ENCODE results near the gene ARRDC2. TPM values are rescaled to one million over a fixed set of nuclear protein-coding genes. Genes with fewer than 3 reads are reported as not detected.

The ARRDC2 gene
- total RNA-seq, 1 experiment from 2014 or later, result 15.5 TPM

- Histone ChIP-seq H3F3A (ENCODE audit: insufficient read depth, low read depth) (peaks cover 22% of the 10 kb centered on the region; the same call in 1 of the 2 replicates), H3K9me2 (ENCODE audit: insufficient read depth) (no peaks in the 10 kb centered on the region), H3K4me2 (no peak overlapping the region), H2AFZ (no peak overlapping the region), H3K79me2 (ENCODE audit: low read depth) (no peaks in the 10 kb centered on the region), H3K9me3 (ENCODE audit: insufficient read depth, low read depth) (no peaks in the 10 kb centered on the region), H3K4me3 (no peak overlapping the region), H3K36me3 (ENCODE audit: low read depth) (no peaks in the 10 kb centered on the region), H3K27ac (no peak overlapping the region), H3K4me1 (replicated peaks; ENCODE audit: insufficient read depth) (no peaks in the 10 kb centered on the region), H4K20me1 (ENCODE audit: insufficient read depth) (no peaks in the 10 kb centered on the region; the same call in 1 of the 2 replicates), H3K27me3 (ENCODE audit: insufficient read depth, low read depth) (no peaks in the 10 kb centered on the region)
- POLR2A ChIA-PET (ENCODE audit: unreplicated experiment), result no interaction called here
- BruUV-seq (replicated peaks), result no TSS peak
- no peak for DNase-seq
- no peak for TF ChIP-seq EZH2 (IDR thresholded peaks at IDR 0.05; ENCODE audit: low read depth)
- TF ChIP-seq, protein P1, sequence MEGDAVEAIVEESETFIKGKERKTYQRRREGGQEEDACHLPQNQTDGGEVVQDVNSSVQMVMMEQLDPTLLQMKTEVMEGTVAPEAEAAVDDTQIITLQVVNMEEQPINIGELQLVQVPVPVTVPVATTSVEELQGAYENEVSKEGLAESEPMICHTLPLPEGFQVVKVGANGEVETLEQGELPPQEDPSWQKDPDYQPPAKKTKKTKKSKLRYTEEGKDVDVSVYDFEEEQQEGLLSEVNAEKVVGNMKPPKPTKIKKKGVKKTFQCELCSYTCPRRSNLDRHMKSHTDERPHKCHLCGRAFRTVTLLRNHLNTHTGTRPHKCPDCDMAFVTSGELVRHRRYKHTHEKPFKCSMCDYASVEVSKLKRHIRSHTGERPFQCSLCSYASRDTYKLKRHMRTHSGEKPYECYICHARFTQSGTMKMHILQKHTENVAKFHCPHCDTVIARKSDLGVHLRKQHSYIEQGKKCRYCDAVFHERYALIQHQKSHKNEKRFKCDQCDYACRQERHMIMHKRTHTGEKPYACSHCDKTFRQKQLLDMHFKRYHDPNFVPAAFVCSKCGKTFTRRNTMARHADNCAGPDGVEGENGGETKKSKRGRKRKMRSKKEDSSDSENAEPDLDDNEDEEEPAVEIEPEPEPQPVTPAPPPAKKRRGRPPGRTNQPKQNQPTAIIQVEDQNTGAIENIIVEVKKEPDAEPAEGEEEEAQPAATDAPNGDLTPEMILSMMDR (conservative IDR thresholded peaks at IDR 0.05), result no peak
- CTCF ChIA-PET, result interaction anchor here (0.6 kb wide), 1 partner anchor 339 kb away, joined by 9 read pairs; no protein-coding TSS in a partner anchor
- intact Hi-C loops (cut with micrococcal nuclease; ENCODE audit: unreplicated experiment), result no loop called here
Measured at GRCh38 chr19:17988161-17988560, 19.8 kb upstream of the ARRDC2 start.

DNA sequence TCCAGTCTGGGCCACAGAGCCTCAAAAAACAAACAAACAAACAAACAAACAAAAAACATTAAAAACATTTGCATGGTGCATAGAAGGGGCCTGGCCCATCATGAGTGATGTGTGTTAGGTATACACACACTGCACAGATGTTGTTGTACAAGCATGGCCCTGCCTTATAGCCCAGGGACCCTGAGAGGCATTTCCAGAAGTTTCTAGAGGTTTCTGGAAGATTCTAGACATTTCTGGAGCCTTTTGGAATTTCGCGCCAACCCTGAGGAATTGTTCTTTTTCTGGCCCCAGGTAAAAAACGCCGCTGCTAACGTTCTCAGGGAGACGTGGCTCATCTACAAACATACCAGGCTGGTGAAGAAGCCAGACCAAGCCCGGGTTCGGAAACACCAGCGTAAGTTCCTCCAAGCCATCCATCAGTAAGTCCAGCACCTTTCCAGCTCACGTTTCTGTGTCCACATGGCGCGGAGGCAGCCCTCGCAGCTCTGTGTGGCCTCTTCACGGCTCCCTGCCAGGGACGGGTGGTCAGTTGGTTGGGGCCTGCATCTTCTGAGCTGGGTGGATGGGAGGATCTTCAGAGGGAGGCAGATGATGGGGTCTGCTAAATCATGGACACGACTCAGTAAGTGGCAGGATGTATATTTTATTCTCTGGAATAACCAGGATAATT is 18.4 kb upstream of the ARRDC2 start:
- Histone ChIP-seq H3K4me3 (no peak overlapping the region), H3K4me2 (no peak overlapping the region), H3K9me3 (ENCODE audit: insufficient read depth, low read depth) (no peaks in the 10 kb centered on the region), H3K4me1 (replicated peaks; ENCODE audit: insufficient read depth) (no peaks in the 10 kb centered on the region), H2AFZ (no peak overlapping the region), H3K79me2 (ENCODE audit: low read depth) (no peaks in the 10 kb centered on the region), H3F3A (ENCODE audit: insufficient read depth, low read depth) (peaks cover 22% of the 10 kb centered on the region; the same call in 1 of the 2 replicates), H3K27ac (no peak overlapping the region), H3K36me3 (ENCODE audit: low read depth) (no peaks in the 10 kb centered on the region), H3K27me3 (ENCODE audit: insufficient read depth, low read depth) (no peaks in the 10 kb centered on the region), H4K20me1 (ENCODE audit: insufficient read depth) (peaks cover 2% of the 10 kb centered on the region; the same call in 1 of the 2 replicates), H3K9me2 (ENCODE audit: insufficient read depth) (no peaks in the 10 kb centered on the region)
- CTCF ChIA-PET, result no interaction called here
- intact Hi-C loops (cut with micrococcal nuclease; ENCODE audit: unreplicated experiment), result no loop called here
- no peak for TF ChIP-seq EZH2 (IDR thresholded peaks at IDR 0.05; ENCODE audit: low read depth)
- TF ChIP-seq, protein P1 (conservative IDR thresholded peaks at IDR 0.05), result no peak
- BruUV-seq (replicated peaks), result no TSS peak
- no peak for DNase-seq
- POLR2A ChIA-PET (ENCODE audit: unreplicated experiment), result no interaction called here

DNA sequence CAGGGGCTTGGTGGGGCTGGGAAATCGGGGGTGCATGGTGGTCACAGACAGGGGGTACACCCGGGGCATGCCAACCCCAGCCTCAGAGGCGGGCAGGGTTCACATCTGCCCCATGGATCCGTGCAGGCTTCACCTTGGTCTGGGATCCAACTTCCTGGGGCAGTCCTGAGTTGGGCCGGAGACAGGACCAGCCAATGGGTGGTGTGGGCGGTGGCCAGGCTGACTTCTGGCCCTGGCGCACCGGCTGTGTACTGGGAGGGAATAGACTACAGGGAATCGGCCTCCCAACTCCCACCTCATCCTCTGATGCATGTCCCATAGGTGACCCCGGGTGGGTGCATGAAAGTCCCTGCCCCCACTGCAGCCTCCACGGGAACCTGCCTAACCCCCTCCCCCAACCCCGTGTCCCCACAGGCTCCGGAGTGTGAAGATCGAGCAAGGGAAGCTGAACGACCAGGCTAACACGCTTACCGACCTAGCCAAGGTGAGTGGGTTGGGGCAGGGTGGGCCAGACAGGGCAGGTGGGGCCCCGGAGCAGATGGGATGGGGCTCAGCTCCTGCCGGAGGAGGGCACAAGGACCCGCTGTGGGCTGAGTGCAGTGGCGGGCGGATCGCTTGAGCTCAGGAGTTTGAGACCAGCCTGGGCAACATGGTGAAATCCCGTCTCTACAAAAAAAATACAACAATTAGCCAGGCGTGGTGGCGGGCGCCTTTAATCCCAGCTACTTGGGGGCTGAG is 14.7 kb upstream of the ARRDC2 start:
- Histone ChIP-seq H3K79me2 (ENCODE audit: low read depth) (peaks cover 14% of the 10 kb centered on the region; the same call in 1 of the 2 replicates), H4K20me1 (ENCODE audit: insufficient read depth) (peaks cover 4% of the 10 kb centered on the region; the same call in 1 of the 2 replicates), H3K9me3 (ENCODE audit: insufficient read depth, low read depth) (no peaks in the 10 kb centered on the region), H2AFZ (no peak overlapping the region), H3K4me1 (replicated peaks; ENCODE audit: insufficient read depth) (peaks cover 14% of the 10 kb centered on the region), H3K27me3 (ENCODE audit: insufficient read depth, low read depth) (no peaks in the 10 kb centered on the region), H3K36me3 (ENCODE audit: low read depth) (no peaks in the 10 kb centered on the region), H3K4me2 (no peak overlapping the region), H3K9me2 (ENCODE audit: insufficient read depth) (no peaks in the 10 kb centered on the region), H3K27ac (no peak overlapping the region), H3F3A (ENCODE audit: insufficient read depth, low read depth) (peaks cover 32% of the 10 kb centered on the region), H3K4me3 (no peak overlapping the region)
- intact Hi-C loops (cut with micrococcal nuclease; ENCODE audit: unreplicated experiment), result no loop called here
- no peak for DNase-seq
- POLR2A ChIA-PET (ENCODE audit: unreplicated experiment), result no interaction called here
- no TSS peak for BruUV-seq (replicated peaks)
- CTCF ChIA-PET, result interaction anchor here (0.6 kb wide), 1 partner anchor 53 kb away, joined by 8 read pairs; no protein-coding TSS in a partner anchor
- no peak for TF ChIP-seq EZH2 (IDR thresholded peaks at IDR 0.05; ENCODE audit: low read depth)
- TF ChIP-seq, protein P1 (conservative IDR thresholded peaks at IDR 0.05), result no peak

Data from PC-9 (cell line).